K562 treated with DMSO at 1 percent for 12 hours (cell line): ENCODE results near the gene INTS14. TPM values are rescaled to one million over a fixed set of nuclear protein-coding genes. Genes with fewer than 3 reads are reported as not detected.

Source experiments
- total RNA-seq: library from RNA; unstranded; fragments of 300-600 nt; gene quantifications from 2 replicates; pipeline ENCODE4 v1.2.3, GENCODE V29; 2022; ENCODE audit not compliant: insufficient read depth

INTS14 gene
- 23.7 and 42.2 TPM in 2 replicates for total RNA-seq

DNA sequence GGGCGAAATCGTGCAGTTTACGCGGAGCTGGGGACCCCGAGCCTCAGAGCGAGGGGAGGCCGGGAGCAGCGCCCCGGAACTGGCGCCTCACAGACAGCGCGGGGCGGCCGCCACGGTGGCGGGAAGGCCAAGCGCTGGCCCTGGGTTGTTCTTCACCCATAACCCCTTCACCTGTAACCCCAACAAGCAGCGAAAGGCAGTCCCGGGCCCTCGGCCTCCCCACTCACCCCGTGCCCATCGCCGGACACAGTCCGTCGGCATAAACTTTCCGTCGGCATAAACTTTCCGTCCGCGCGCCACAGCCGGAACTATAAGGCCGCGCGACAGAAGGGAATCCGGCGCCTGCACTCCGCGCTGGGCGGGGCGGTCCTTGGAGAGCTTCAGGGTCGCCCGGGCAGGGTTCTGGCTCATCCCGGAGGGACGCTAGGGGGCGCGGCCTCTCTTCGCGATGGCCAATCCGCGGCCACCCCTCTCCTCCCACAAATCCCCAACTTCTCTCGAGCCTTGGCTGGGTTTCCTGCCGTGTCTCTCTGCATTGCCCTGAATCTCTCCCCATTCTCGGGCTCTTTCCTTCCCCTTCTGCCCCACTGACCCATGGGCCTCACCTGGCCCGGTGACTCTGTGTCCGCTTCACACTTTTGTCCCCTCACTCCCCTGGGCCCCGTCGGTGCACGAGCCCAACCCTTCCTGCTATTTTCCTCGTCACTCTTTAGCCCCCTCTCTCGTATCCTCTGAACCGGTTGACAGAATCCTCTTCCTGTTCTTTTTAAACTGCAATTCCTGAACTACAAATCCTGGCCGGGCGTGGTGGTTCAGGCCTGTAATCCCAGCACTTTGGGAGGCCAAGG lies at the start of gene INTS14:
Gene INTS14, minus strand, starts transcription at position 261 of the 848 bp plus-strand sequence. CDS start 3,751 bp downstream, outside the sequence.

DNA sequence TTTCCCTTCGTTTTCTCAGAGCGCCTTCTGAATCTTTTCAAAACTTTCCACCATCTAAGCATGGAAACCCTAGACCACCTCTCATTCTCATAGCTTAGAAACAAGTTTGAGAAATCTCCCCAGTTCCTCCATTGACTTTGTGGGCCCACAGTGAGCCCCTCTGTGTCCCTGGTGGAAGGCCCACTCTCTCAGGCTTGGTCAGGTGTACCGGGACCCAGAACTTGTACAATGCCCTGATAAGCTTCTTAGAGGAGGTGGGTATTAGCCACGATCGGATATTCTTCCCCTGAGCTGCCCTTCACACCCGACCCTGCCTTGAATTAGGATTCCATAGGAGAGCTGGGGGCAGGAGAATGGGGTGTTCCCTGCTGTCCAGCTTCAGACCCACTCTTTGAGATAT lies 10.7 kb upstream of the INTS14 start, which contains the start of gene SLC24A1:
Gene SLC24A1, plus strand, starts transcription at position 301 of the 400 bp plus-strand sequence. CDS start 2,143 bp downstream, outside the sequence.

DNA sequence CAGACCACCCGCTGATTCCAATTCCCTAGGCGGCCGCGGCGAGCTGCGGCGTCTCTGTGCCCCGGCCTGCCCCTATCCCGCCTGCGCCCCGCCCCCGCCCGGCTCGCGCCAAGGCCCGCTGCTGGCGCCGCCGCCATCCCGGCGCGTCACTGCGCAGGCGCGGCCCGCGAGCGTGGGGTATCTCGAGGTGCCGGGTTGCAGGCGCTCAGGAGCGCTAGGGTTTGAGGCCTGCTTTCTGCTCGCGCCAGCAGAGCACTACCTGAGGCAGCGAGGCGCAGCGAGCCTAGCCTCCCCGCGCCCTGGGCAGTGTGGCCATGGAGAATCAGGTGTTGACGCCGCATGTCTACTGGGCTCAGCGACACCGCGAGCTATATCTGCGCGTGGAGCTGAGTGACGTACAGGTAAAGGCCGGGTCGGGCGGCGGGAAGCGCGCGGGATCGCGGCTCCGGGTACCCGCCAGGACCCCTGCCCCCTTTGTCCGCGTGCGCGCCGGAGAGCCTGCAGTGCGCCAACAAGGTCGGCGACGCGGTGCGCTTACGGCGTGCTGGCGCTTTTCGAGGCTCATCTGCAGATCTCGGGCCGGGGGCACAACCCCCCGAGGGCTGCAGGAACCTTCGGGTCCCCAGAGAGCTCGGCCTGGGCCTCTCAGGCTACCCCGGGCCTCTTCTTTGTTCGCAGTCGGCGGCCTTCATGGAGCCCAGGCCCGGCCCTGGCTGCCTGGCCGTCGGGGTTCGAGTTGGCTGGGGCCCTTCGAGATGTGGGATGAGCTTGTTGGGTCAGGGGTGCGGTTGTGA lies 80.4 kb downstream of the INTS14 start, which contains the start of gene HACD3:
Gene HACD3, plus strand, starts transcription at position 146 of the 794 bp plus-strand sequence. Its CDS starts 169 bp downstream, at position 315.

Other genes starting within 250 kb of the INTS14 start
- not detected in 2 replicates for gene IGDCC3, start 233.1 kb downstream of the INTS14 start, total RNA-seq
- gene IGDCC4, start 188.2 kb downstream of the INTS14 start, total RNA-seq = not detected in 2 replicates
- gene DPP8, start 93.4 kb downstream of the INTS14 start, total RNA-seq = 8.0 and 18.7 TPM in 2 replicates
- 26.2 and 52.7 TPM in 2 replicates for gene HACD3, start 80.7 kb downstream of the INTS14 start, total RNA-seq
- 4.1 and 6.7 TPM in 2 replicates for gene SLC24A1, start 10.8 kb upstream of the INTS14 start, total RNA-seq
- gene DENND4A, start 181.2 kb upstream of the INTS14 start, total RNA-seq = 2.5 and 12.8 TPM in 2 replicates